ENCODE data around the gene MFAP4. TPM values are rescaled to one million over a fixed set of nuclear protein-coding genes. Genes with fewer than 3 reads are reported as not detected.

The MFAP4 gene
- total and polyA plus RNA-seq, 11 donors = 15.7 to 84.3 (median 35.7) TPM

GRCh38 chr17:19412510-19412909 lies 25.5 kb upstream of the MFAP4 start:
- 93 to 97% (median 95%) methylated on average over 5 to 16 of the region's 16 CpGs for WGBS, 4 donors

DNA sequence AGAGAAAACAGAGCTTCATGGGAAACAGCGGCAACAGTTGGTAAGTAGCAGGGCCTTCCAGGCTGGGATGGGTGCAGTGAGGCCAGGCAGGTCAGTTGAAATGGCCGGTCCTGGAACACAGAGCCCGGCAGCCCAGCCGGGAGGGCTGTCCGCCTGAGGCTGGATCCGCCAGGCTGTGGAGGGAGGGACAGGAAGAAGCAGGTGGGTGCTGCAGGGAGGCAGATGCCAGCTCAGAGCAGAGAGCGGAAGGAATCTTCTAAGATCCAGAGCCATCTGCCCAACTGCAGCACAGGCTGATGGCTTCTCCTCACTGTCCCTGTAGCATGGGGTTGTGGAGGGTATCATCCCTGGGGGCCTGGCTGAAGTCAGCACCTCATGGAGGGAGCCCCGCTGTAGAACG lies 24.6 kb upstream of the MFAP4 start:
- 51 to 70% (median 64%) methylated on average over 7 to 9 of the region's 9 CpGs for WGBS, 4 donors
- no peak overlapping the region for H3K27ac ChIP-seq
- intact Hi-C loops (cut with DNase I) = loop anchor here in 1 of 10 donors (5.0 kb wide), 1 partner anchor 39 kb away; no protein-coding TSS in a partner anchor
- H3K4me1 ChIP-seq = peaks cover 0 to 14% (median 0%) of the 10 kb centered on the region in 12 donors
- no peaks in the 10 kb centered on the region for H3K9me3 ChIP-seq
- peak in 1 of 4 donors; percentile 31 for ATAC-seq
- H3K27me3 ChIP-seq = no peaks in the 10 kb centered on the region
- H3K36me3 ChIP-seq = no peaks in the 10 kb centered on the region
- TF ChIP-seq, protein P1, sequence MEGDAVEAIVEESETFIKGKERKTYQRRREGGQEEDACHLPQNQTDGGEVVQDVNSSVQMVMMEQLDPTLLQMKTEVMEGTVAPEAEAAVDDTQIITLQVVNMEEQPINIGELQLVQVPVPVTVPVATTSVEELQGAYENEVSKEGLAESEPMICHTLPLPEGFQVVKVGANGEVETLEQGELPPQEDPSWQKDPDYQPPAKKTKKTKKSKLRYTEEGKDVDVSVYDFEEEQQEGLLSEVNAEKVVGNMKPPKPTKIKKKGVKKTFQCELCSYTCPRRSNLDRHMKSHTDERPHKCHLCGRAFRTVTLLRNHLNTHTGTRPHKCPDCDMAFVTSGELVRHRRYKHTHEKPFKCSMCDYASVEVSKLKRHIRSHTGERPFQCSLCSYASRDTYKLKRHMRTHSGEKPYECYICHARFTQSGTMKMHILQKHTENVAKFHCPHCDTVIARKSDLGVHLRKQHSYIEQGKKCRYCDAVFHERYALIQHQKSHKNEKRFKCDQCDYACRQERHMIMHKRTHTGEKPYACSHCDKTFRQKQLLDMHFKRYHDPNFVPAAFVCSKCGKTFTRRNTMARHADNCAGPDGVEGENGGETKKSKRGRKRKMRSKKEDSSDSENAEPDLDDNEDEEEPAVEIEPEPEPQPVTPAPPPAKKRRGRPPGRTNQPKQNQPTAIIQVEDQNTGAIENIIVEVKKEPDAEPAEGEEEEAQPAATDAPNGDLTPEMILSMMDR (IDR thresholded peaks at IDR 0.05) = no peak
- TF ChIP-seq POLR2A (IDR thresholded peaks at IDR 0.05) = no peak
- H3K4me3 ChIP-seq = peak overlapping the region in 9 of 12 donors; percentile 2 to 55 (median 38)
- no peak for DNase-seq

More at GRCh38 chr17:19412510-19412909, 25.5 kb upstream of the MFAP4 start:
- DNase-seq = no peak
- no peaks in the 10 kb centered on the region for H3K9me3 ChIP-seq
- no peak overlapping the region for H3K4me3 ChIP-seq
- peaks cover 0 to 14% (median 0%) of the 10 kb centered on the region in 12 donors for H3K4me1 ChIP-seq
- no peak for ATAC-seq
- TF ChIP-seq POLR2A (IDR thresholded peaks at IDR 0.05) = no peak
- TF ChIP-seq, protein P1 (IDR thresholded peaks at IDR 0.05) = no peak
- intact Hi-C loops (cut with DNase I) = loop anchor here in 1 of 10 donors (5.0 kb wide), 1 partner anchor 40 kb away; no protein-coding TSS in a partner anchor
- no peak overlapping the region for H3K27ac ChIP-seq
- H3K36me3 ChIP-seq = no peaks in the 10 kb centered on the region
- H3K27me3 ChIP-seq = no peaks in the 10 kb centered on the region

DNA sequence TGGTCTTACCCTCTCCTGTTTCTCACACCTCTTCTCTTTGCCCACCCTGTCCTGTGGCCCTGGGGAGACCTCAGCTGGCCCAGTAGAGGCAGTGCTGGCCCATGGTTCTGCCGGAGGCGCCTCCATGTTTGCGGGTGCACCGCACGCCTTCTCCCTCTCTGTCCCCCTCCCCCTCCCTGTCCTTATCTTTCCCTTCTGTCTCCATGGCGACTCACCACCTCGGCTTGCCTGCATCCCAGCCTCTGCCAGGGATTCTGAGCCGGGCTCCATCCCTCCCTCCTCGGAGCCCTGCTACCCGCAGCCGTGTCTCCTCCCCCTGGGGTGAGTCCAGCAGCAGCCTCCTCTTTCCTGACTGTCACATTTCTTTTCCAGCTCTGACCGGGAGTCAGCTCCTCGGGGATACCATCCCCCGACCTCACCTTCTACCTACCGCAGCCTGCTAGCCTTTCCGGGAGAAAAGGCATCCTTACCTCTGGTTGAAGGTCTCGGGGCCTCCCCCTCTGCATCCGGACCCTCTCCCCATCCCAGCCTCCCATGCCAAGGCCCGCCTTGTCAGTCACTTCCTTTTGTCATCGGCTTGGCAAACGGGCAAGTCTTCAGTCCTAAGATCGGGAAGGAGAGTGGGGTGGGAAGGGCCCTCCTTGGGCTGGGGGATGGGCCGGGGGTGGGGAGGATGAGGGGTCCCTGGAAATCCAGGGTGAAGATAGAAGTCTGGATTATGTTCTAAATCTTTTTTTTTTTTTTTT lies 24.1 kb upstream of the MFAP4 start, which contains the start of gene RNF112:
Gene RNF112, plus strand, starts transcription at position 358 of the 746 bp plus-strand sequence. Its CDS starts 177 bp downstream, at position 535.
- DNase-seq (peak in 1 of 5 donors; percentile 51), ATAC-seq (peak in 3 of 4 donors; percentile 46 to 65 (median 59))
- intact Hi-C loops (cut with DNase I) = loop anchor here in 1 of 10 donors (5.0 kb wide), 1 partner anchor 39 kb away; no protein-coding TSS in a partner anchor
- H3K9me3 ChIP-seq = no peaks in the 10 kb centered on the region
- no peaks in the 10 kb centered on the region for H3K36me3 ChIP-seq
- H3K4me3 ChIP-seq = peak within 1 kb of the TSS in 10 of 12 donors; percentile 2 to 55 (median 36)
- H3K27me3 ChIP-seq = no peaks in the 10 kb centered on the region
- peaks cover 0 to 14% (median 0%) of the 10 kb centered on the region in 12 donors for H3K4me1 ChIP-seq
- peak within 1 kb of the TSS in 1 of 12 donors; percentile 32 for H3K27ac ChIP-seq
- WGBS, 4 donors = 26 to 34% (median 28%) methylated on average over 23 of the region's 23 CpGs
- TF ChIP-seq, protein P1 (IDR thresholded peaks at IDR 0.05) = peak in 3 of 12 donors; percentile 3 to 26 (median 9)
- no peak for TF ChIP-seq POLR2A (IDR thresholded peaks at IDR 0.05)

DNA sequence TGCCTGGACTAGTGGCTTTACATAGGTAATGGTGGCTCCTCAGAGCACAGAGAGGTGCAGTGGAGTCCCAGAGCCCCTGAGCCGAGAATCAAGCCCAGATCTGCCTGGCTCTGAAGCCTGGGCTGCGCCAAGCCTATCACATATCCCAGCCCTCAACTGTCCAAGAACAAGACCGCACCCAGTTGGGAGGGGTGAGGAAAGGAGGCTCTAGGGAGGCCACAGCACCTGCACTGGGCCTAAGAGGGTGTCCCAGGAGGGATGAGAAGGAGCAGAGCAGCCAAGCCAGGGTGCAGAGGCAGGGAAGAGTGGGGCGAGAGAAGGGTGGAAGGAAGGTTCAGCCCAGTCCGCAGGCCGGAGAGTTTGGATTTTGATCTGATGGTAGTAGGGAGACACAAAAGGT lies 23.1 kb upstream of the MFAP4 start:
- Histone ChIP-seq H3K4me3 (no peak overlapping the region), H3K27me3 (no peaks in the 10 kb centered on the region), H3K27ac (no peak overlapping the region), H3K4me1 (peaks cover 0 to 14% (median 0%) of the 10 kb centered on the region in 12 donors), H3K36me3 (no peaks in the 10 kb centered on the region), H3K9me3 (no peaks in the 10 kb centered on the region)
- intact Hi-C loops (cut with DNase I) = loop anchor here in 1 of 10 donors (5.0 kb wide), 1 partner anchor 38 kb away; no protein-coding TSS in a partner anchor
- no peak for ATAC-seq
- 90 to 96% (median 95%) methylated on average over 6 of the region's 6 CpGs for WGBS, 4 donors
- TF ChIP-seq, protein P1 (IDR thresholded peaks at IDR 0.05) = no peak
- TF ChIP-seq POLR2A (IDR thresholded peaks at IDR 0.05) = no peak
- no peak for DNase-seq

Measured in heart left ventricle (tissue), 16 donors.